ENCODE measurements around the gene SAP25. TPM values are rescaled to one million over a fixed set of nuclear protein-coding genes. Genes with fewer than 3 reads are reported as not detected.

The SAP25 gene
- total and polyA plus RNA-seq, 2 experiments from 2014 or later, result 3.8 to 4.1 TPM

DNA sequence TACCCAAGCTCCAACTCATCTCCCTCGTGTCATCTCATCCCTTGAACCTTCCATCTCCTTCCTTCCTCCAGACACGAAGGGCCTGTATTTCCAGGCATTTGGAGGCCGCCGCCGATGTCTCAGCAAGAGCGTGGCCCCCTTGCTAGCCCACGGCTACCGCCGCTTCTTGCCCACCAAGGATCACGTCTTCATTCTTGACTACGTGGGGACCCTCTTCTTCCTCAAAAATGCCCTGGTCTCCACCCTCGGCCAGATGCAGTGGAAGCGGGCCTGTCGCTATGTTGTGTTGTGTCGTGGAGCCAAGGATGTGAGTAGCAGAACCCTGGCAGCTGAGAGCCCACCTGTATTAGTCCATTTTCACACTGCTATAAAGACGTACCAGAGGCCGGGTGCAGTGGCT is 17.9 kb upstream of the SAP25 start:
- Histone ChIP-seq H4K20me1 (replicated peaks; ENCODE audit: insufficient read depth) (no peaks in the 10 kb centered on the region; the same call in 1 of the 2 replicates), H3K4me3 (no peak overlapping the region), H3K4me2 (no peak overlapping the region), H3K27ac (ENCODE audit: low read depth) (no peak overlapping the region), H3K36me3 (ENCODE audit: insufficient read depth) (no peaks in the 10 kb centered on the region; the same call in 1 of the 2 replicates), H3K27me3 (ENCODE audit: insufficient read depth) (peaks cover 35% of the 10 kb centered on the region), H3K4me1 (ENCODE audit: insufficient read depth) (peaks cover 22% of the 10 kb centered on the region), H3K9me2 (ENCODE audit: insufficient read depth) (no peaks in the 10 kb centered on the region), H2AFZ (no peak overlapping the region), H3F3A (replicated peaks; ENCODE audit: low read depth) (no peaks in the 10 kb centered on the region; the same call in 1 of the 2 replicates), H3K79me2 (replicated peaks; ENCODE audit: insufficient read depth) (no peaks in the 10 kb centered on the region)
- Mint-ChIP-seq H3K9me3 (no peaks in the 10 kb centered on the region; the same call in 2 of the 3 replicates), H3K27me3 (ENCODE audit: insufficient read depth, low read depth, poor library complexity) (peaks cover 32% of the 10 kb centered on the region), H3K27ac (no peak overlapping the region), H3K4me3 (no peak overlapping the region), H3K4me1 (peaks cover 23% of the 10 kb centered on the region), H3K36me3 (ENCODE audit: low read depth) (peaks cover 10% of the 10 kb centered on the region; the same call in 2 of the 3 replicates)
- TF ChIP-seq ZNF331 (CRISPR knock-in tag; IDR thresholded peaks at IDR 0.05; ENCODE audit: low read depth) (no peak), EZH2phosphoT487 (IDR thresholded peaks at IDR 0.05; ENCODE audit: unreplicated experiment) (no peak), ZNF114 (CRISPR knock-in tag; IDR thresholded peaks at IDR 0.05) (no peak)
- TF ChIP-seq, protein P1, sequence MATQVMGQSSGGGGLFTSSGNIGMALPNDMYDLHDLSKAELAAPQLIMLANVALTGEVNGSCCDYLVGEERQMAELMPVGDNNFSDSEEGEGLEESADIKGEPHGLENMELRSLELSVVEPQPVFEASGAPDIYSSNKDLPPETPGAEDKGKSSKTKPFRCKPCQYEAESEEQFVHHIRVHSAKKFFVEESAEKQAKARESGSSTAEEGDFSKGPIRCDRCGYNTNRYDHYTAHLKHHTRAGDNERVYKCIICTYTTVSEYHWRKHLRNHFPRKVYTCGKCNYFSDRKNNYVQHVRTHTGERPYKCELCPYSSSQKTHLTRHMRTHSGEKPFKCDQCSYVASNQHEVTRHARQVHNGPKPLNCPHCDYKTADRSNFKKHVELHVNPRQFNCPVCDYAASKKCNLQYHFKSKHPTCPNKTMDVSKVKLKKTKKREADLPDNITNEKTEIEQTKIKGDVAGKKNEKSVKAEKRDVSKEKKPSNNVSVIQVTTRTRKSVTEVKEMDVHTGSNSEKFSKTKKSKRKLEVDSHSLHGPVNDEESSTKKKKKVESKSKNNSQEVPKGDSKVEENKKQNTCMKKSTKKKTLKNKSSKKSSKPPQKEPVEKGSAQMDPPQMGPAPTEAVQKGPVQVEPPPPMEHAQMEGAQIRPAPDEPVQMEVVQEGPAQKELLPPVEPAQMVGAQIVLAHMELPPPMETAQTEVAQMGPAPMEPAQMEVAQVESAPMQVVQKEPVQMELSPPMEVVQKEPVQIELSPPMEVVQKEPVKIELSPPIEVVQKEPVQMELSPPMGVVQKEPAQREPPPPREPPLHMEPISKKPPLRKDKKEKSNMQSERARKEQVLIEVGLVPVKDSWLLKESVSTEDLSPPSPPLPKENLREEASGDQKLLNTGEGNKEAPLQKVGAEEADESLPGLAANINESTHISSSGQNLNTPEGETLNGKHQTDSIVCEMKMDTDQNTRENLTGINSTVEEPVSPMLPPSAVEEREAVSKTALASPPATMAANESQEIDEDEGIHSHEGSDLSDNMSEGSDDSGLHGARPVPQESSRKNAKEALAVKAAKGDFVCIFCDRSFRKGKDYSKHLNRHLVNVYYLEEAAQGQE (IDR thresholded peaks at IDR 0.05; ENCODE audit: unreplicated experiment), result no peak
- ATAC-seq, result no peak
- no peak for DNase-seq (ENCODE audit: low spot score)

DNA sequence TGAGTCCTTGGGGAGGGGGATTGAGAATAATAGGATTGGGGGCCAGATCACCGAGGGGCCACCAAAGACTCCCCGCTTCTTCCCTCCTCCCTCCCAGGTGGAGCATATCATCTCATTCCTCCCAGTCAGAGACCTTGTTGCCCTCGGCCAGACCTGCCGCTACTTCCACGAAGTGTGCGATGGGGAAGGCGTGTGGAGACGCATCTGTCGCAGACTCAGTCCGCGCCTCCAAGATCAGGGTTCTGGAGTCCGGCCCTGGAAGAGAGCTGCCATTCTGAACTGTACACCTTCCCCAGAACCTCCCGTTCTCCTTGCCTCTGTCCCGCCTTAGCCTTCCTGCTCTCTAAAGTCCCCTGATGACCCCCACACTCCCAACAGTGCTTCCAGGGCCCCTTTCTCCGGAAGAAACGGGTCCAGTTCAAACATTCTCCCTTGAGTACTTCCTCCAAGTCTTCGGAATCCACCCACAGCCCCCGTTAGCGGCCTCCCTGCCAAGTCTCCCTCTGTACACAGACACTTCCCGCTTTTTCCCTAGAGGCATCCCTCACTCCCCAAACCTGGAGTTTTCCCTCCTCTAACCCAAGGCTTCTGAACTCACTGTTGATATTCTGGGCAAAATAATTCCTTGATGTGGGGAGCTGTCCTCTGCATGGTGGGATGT is 16.5 kb upstream of the SAP25 start:
- Mint-ChIP-seq H3K27ac (no peak overlapping the region), H3K27me3 (ENCODE audit: insufficient read depth, low read depth, poor library complexity) (peaks cover 38% of the 10 kb centered on the region), H3K9me3 (no peaks in the 10 kb centered on the region; the same call in 2 of the 3 replicates), H3K4me3 (peak overlapping the region; percentile 52), H3K4me1 (peaks cover 23% of the 10 kb centered on the region), H3K36me3 (ENCODE audit: low read depth) (peaks cover 8% of the 10 kb centered on the region; the same call in 2 of the 3 replicates)
- H2AFZ ChIP-seq, result no peak overlapping the region
- H3K27me3 ChIP-seq (ENCODE audit: insufficient read depth), result peaks cover 35% of the 10 kb centered on the region
- ATAC-seq, result no peak
- H3K27ac ChIP-seq (ENCODE audit: low read depth), result no peak overlapping the region
- H3K4me1 ChIP-seq (ENCODE audit: insufficient read depth), result peaks cover 22% of the 10 kb centered on the region
- no peaks in the 10 kb centered on the region for H3K9me2 ChIP-seq (ENCODE audit: insufficient read depth)
- H3F3A ChIP-seq (replicated peaks; ENCODE audit: low read depth), result peaks cover 5% of the 10 kb centered on the region
- no peak for DNase-seq (ENCODE audit: low spot score)
- H4K20me1 ChIP-seq (replicated peaks; ENCODE audit: insufficient read depth), result no peaks in the 10 kb centered on the region; the same call in 1 of the 2 replicates
- peaks cover 1% of the 10 kb centered on the region; the same call in 1 of the 2 replicates for H3K79me2 ChIP-seq (replicated peaks; ENCODE audit: insufficient read depth)
- H3K4me3 ChIP-seq, result peak overlapping the region; percentile 49
- no peaks in the 10 kb centered on the region for H3K36me3 ChIP-seq (ENCODE audit: insufficient read depth)
- H3K4me2 ChIP-seq, result peak overlapping the region; percentile 84
- no peak for TF ChIP-seq CREB1 (CRISPR knock-in tag; IDR thresholded peaks at IDR 0.05; ENCODE audit: low read depth)
- no peak for TF ChIP-seq ZNF114 (CRISPR knock-in tag; IDR thresholded peaks at IDR 0.05)
- TF ChIP-seq JUNB (IDR thresholded peaks at IDR 0.05; ENCODE audit: unreplicated experiment), result no peak
- no peak for TF ChIP-seq ZNF331 (CRISPR knock-in tag; IDR thresholded peaks at IDR 0.05; ENCODE audit: low read depth)
- TF ChIP-seq, protein P1 (IDR thresholded peaks at IDR 0.05; ENCODE audit: unreplicated experiment), result no peak
- no peak for TF ChIP-seq POLR2AphosphoS5 (IDR thresholded peaks at IDR 0.05; ENCODE audit: low read depth)
